Stimulated activated CD4-positive, alpha-beta T cell treated with anti-CD3 and anti-CD28 coated beads, Interleukin-15, amount 100 ng/mL, for 24 hours (primary cell): ENCODE results near the gene PHETA2.

Source experiments
- DNase-seq: peaks from one replicate; pipeline ENCODE4 v3.0.0-alpha.2; 2020

PHETA2 gene

GRCh38 chr22:42074132-42074811 is at the start of gene PHETA2:
TSS of gene PHETA2 (plus strand) at chr22:42074248. CDS start at chr22:42077294, 3,046 bp downstream.
- DNase-seq = peak; percentile 71

GRCh38 chr22:42025421-42025820 is 48.6 kb upstream of the PHETA2 start:
- no peak for DNase-seq

- DNase-seq = no peak
Measured at GRCh38 chr22:42026705-42027104, 47.3 kb upstream of the PHETA2 start.

- DNase-seq = no peak
Measured at GRCh38 chr22:42033263-42034181, 40.5 kb upstream of the PHETA2 start.

GRCh38 chr22:42035256-42035655 is 38.8 kb upstream of the PHETA2 start:
- DNase-seq = no peak

GRCh38 chr22:42039271-42039670 is 34.8 kb upstream of the PHETA2 start:
- DNase-seq = no peak

- no peak for DNase-seq
Measured at GRCh38 chr22:42041784-42042183, 32.3 kb upstream of the PHETA2 start.

GRCh38 chr22:42050641-42051180 is 23.3 kb upstream of the PHETA2 start:
- DNase-seq = no peak

- no peak for DNase-seq
Measured at GRCh38 chr22:42052765-42053164, 21.3 kb upstream of the PHETA2 start.

- no peak for DNase-seq
Measured at GRCh38 chr22:42056757-42057511, 17.1 kb upstream of the PHETA2 start.

- no peak for DNase-seq
Measured at GRCh38 chr22:42060489-42060888, 13.6 kb upstream of the PHETA2 start.

GRCh38 chr22:42061041-42061440 is 13.0 kb upstream of the PHETA2 start:
- no peak for DNase-seq

GRCh38 chr22:42062506-42063170 is 11.4 kb upstream of the PHETA2 start:
- DNase-seq = no peak

GRCh38 chr22:42064629-42065028 is 9.4 kb upstream of the PHETA2 start:
- DNase-seq = no peak

- DNase-seq = no peak
Measured at GRCh38 chr22:42065438-42066125, 8.5 kb upstream of the PHETA2 start.

GRCh38 chr22:42066126-42066761 is 7.8 kb upstream of the PHETA2 start:
- no peak for DNase-seq

GRCh38 chr22:42066937-42067336 is 7.1 kb upstream of the PHETA2 start:
- no peak for DNase-seq

GRCh38 chr22:42067671-42068251 is 6.3 kb upstream of the PHETA2 start:
- DNase-seq = no peak

- no peak for DNase-seq
Measured at GRCh38 chr22:42068291-42068690, 5.8 kb upstream of the PHETA2 start.

GRCh38 chr22:42069801-42070516 is 4.1 kb upstream of the PHETA2 start:
- DNase-seq = no peak
